GM10266 (cell line): ENCODE measurements around the gene KIAA1217.

Experiments used
- DNase-seq: peaks from one replicate; pipeline ENCODE4 v3.0.0; 2012; ENCODE audit errors: extremely low spot score
- CTCF ChIP-seq: IDR thresholded peaks from 2 replicates; pipeline ENCODE4 v1.5.1; 2012; ENCODE audit warnings: mild to moderate bottlenecking, low read depth; ENCODE audit not compliant: control insufficient read depth, insufficient read depth; ENCODE audit errors: missing control alignments

Gene KIAA1217

GRCh38 chr10:24502801-24503460, 294.0 kb downstream of the KIAA1217 start:
- DNase-seq: no peak
- no peak for TF ChIP-seq CTCF

GRCh38 chr10:24503461-24504320, 294.8 kb downstream of the KIAA1217 start:
- peak; percentile 67 for TF ChIP-seq CTCF
- DNase-seq: peak; percentile 33

GRCh38 chr10:24505759-24506158, 296.8 kb downstream of the KIAA1217 start:
- TF ChIP-seq CTCF: no peak
- DNase-seq: no peak

- DNase-seq: no peak
- peak; percentile 23 for TF ChIP-seq CTCF
Measured at GRCh38 chr10:24513155-24513554, 304.2 kb downstream of the KIAA1217 start.

- DNase-seq: no peak
- TF ChIP-seq CTCF: no peak
Measured at GRCh38 chr10:24515481-24515880, 306.5 kb downstream of the KIAA1217 start.

GRCh38 chr10:24518411-24518810, 309.5 kb downstream of the KIAA1217 start:
- no peak for TF ChIP-seq CTCF

More at GRCh38 chr10:24518411-24518810, 309.5 kb downstream of the KIAA1217 start:
- DNase-seq: no peak
